GM23248 (cell line): ENCODE measurements around the gene HMG20B.

Source experiments
- EZH2 ChIP-seq: fragments of 200-600 bp; sonication (generic); IDR thresholded peaks from 2 replicates; pipeline ENCODE4 v1.6.1; 2018; ENCODE audit warnings: antibody characterized with exemption, mild to moderate bottlenecking; ENCODE audit not compliant: insufficient read depth, poor library complexity, severe bottlenecking
- EZH2phosphoT487 ChIP-seq: fragments of 200-600 bp; sonication (generic); IDR thresholded peaks from 2 replicates; pipeline ENCODE4 v1.6.1; 2018; ENCODE audit warnings: antibody characterized with exemption, moderate library complexity, mild to moderate bottlenecking, low read depth; ENCODE audit not compliant: insufficient read depth

- TF ChIP-seq EZH2: no peak
- no peak for TF ChIP-seq EZH2phosphoT487
Measured at GRCh38 chr19:3527238-3527910, 45.4 kb upstream of the HMG20B start.
